Measurements from ENCODE around the gene GTF2H2. TPM values are rescaled to one million over a fixed set of nuclear protein-coding genes. Genes with fewer than 3 reads are reported as not detected.
"Not testable (repeated sequence)": the region's sequence is repeated elsewhere in the genome, so short reads cannot be mapped to it uniquely, and the experiment has no call there.

Gene GTF2H2
- total RNA-seq, 1 donor: 43.5 TPM

GRCh38 chr5:71018376-71019005 lies 49.0 kb downstream of the GTF2H2 start:
- not testable (repeated sequence) for DNase-seq (ENCODE audit: low read depth); H3K4me3 ChIP-seq (ENCODE audit: low read depth, low read length)

DNA sequence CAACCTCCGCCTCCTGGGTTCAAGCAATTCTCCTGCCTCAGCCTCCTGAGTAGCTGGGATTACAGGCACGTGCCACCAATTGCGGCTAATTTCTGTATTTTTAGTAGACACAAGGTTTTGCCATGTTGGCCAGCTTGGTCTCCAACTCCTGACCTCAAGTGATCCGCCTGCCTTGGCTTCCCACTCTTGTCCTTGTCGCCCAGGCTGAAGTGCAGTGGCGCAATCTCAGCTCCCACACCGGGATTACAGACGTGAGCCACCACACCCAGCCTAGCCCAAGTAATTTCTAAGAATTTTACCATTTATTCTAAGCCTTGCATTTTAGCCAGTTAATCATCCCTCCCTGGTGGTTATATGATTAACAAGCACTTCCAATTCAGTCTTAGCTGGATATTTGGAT lies 53.3 kb downstream of the GTF2H2 start:
- no peak overlapping the region for H3K4me3 ChIP-seq (ENCODE audit: low read depth, low read length)
- TF ChIP-seq, protein P1, sequence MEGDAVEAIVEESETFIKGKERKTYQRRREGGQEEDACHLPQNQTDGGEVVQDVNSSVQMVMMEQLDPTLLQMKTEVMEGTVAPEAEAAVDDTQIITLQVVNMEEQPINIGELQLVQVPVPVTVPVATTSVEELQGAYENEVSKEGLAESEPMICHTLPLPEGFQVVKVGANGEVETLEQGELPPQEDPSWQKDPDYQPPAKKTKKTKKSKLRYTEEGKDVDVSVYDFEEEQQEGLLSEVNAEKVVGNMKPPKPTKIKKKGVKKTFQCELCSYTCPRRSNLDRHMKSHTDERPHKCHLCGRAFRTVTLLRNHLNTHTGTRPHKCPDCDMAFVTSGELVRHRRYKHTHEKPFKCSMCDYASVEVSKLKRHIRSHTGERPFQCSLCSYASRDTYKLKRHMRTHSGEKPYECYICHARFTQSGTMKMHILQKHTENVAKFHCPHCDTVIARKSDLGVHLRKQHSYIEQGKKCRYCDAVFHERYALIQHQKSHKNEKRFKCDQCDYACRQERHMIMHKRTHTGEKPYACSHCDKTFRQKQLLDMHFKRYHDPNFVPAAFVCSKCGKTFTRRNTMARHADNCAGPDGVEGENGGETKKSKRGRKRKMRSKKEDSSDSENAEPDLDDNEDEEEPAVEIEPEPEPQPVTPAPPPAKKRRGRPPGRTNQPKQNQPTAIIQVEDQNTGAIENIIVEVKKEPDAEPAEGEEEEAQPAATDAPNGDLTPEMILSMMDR (IDR thresholded peaks at IDR 0.05; ENCODE audit: insufficient read depth, low read length): no peak
- DNase-seq (ENCODE audit: low read depth): no peak

GRCh38 chr5:71013575-71013974 lies 53.9 kb downstream of the GTF2H2 start:
- TF ChIP-seq, protein P1 (IDR thresholded peaks at IDR 0.05; ENCODE audit: insufficient read depth, low read length): no peak
- no peak for DNase-seq (ENCODE audit: low read depth)
- H3K4me3 ChIP-seq (ENCODE audit: low read depth, low read length): no peak overlapping the region

DNA sequence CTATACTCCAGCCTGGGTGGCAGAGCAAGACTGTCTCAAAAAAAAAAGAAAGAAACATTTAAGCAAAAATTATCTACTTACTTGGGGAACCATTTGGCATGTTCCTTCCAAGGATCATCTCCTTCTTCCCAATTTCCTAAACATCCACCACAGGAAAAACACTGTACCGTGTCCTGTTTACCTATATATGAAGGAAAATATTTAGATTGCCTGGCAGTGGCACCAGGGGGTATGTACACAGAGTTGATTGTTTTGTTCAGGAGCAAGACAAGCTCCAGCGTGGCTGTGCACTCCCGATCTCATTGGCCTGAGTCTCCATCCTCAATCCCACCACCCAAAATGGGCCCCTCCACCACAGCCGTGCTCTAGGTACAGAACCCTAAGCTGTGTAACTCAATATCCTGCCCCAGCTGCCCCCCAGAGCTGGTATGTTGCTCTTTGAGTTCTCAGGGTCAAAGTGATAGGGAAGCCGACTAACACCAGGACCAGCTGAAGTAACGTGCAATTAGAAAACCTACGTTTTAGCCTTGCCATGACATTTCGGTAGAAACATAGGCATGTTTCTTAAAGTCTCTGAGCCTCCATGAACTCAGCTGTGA lies 56.2 kb downstream of the GTF2H2 start:
- TF ChIP-seq, protein P1 (IDR thresholded peaks at IDR 0.05; ENCODE audit: insufficient read depth, low read length): no peak
- no peak for DNase-seq (ENCODE audit: low read depth)
- no peak overlapping the region for H3K4me3 ChIP-seq (ENCODE audit: low read depth, low read length)

- H3K4me3 ChIP-seq (ENCODE audit: low read depth, low read length); DNase-seq (ENCODE audit: low read depth): not testable (repeated sequence)
Observed at GRCh38 chr5:71006983-71007382, 60.5 kb downstream of the GTF2H2 start.

Other genes with a start within 250 kb of the GTF2H2 start
- gene SERF1A, start 167.0 kb downstream of the GTF2H2 start, total RNA-seq (ENCODE audit: low replicate concordance): 5.2 and 13.7 TPM in 2 replicates
- 21.3 and 39.4 TPM in 2 replicates for gene SMN1, start 142.6 kb downstream of the GTF2H2 start, total RNA-seq (ENCODE audit: low replicate concordance)
- 4.3 and 6.8 TPM in 2 replicates for gene NAIP, start 42.3 kb downstream of the GTF2H2 start, total RNA-seq (ENCODE audit: low replicate concordance)

All from fibroblast of the aortic adventitia (primary cell).